GM21723 (cell line): ENCODE measurements around the gene TPD52L2.
A peak's percentile ranks its signal among the peaks of the same experiment; 100 is the strongest.
"Not testable (repeated sequence)": the region's sequence is repeated elsewhere in the genome, so short reads cannot be mapped to it uniquely, and the experiment has no call there.

Source experiments
- ATAC-seq: cut with Tn5 transposase; IDR thresholded peaks from one replicate; pipeline ENCODE4 v1.9.1; 2021; ENCODE audit warnings: mild to moderate bottlenecking, moderate library complexity; ENCODE audit not compliant: unreplicated experiment

The TPD52L2 gene

DNA sequence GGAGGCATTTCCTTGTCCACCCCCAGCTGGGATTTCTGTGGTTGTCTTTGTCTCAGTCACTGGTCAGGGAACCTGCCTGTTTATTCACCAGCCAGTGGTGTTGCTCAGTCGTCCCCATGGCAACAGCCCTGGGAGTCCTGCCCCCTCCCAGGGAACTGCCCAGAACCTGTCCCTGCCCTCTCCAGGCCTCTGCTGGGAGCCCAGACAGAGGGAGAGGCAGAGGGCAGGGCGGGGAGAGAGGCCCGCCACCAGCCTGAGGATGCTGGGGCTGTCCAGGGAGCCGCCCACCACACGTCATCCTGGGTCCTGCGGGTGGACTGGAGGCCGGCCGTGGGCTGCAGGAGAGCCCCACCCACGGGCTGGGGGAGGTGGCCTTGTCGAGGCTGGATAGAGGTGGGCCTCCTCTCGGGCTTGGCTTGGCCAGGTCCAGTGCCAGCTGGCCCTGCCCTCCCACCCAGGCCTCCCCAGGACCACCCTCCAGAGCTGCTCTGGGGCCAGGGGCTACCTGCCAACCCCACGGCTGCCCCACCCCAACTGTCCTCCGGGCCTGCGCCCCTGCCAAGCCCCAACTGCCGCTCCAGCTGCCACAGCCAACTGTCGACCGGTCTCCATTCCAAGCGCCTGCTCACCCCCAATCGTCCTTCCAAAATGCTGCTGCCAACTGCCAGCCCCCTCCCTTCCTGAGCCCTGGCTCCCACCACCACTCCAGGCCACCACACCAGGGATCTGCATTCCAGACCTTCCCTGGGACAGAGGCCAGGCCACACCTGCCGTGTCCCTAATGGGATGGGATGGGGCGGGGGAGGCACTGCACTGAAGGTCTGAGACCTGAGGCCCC, 29.8 kb upstream of the TPD52L2 start:
- no peak for ATAC-seq

DNA sequence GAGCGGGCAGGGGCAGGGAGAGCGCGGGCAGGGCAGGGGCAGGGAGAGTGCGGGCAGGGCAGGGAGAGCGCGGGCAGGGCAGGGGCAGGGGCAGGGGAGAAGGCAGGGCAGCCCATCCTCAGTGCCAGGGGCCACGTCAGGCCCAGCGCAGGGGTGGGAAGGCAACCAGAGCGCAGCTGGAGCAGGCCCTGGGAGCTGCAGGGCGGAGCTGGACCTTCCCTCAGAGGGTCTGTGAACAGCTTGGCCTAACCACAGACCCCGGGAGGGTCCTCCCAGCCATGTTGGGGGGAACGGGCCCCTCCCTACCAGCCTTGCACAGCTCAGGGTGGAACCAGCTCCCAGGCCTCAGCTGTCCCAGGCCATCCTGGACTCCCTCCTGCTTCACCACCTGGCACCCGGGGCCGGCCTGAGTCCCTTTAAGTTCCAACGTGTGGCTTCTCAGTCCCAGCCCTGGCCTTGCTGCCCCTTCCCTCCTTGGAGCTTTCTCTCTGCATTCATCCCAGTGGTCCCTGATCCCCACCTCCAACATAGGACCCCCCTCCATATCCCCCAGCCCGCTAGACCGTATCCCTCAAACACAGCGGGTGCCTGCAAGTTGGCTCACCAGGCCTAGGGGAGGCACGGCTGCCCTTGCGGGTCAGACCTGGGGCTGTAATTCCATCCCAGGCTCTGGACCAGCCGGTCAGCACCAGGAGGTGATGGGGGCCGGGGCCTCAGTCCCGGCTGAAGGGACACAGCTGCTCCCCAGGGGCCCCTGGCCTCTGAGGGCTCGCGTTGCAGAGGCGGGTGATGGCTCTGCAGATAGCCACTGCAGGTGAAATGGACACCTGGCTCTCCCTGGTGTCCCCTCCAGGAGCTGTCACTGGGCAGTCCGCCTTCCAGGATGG, 28.4 kb upstream of the TPD52L2 start:
- no peak for ATAC-seq

DNA sequence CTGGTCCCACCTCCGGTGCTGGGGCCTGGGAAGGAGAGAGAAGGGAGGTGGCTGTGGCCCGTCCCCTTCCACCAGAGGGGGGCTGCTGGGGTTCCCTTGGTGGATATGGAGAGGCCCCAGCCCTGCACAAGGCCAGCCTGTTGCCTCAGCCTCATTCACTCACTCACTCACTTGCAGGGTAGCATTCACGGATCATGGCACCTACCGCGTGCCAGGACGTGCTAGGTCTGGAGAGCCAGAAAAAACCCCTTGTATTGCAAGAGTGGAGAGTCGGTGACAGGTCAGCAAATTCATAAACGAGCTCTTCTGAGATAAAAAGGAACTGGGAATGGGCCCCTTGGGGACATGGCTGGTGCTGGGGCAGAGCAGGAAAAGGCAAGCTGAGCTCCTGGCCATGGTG, 27.6 kb upstream of the TPD52L2 start:
- no peak for ATAC-seq

DNA sequence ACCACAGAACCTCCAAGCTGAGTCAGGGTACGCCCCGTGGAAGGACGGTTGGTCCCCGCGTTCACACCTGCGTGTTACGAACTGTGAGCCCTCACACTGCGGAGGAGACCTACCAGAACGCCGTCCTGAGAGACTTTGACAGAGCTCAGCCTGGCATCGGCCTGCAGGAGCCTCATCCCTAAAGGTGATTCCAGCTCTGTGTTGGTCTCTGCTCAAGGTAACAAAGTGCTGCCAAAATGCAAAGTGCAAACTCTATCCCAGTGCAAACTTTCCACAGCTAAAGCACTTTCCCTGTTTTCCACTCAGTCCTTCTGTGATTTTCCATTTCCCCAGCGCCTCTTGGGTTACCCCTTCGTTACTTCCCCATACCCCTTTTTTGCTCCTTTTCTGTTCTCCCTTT, 25.4 kb upstream of the TPD52L2 start:
- no peak for ATAC-seq

DNA sequence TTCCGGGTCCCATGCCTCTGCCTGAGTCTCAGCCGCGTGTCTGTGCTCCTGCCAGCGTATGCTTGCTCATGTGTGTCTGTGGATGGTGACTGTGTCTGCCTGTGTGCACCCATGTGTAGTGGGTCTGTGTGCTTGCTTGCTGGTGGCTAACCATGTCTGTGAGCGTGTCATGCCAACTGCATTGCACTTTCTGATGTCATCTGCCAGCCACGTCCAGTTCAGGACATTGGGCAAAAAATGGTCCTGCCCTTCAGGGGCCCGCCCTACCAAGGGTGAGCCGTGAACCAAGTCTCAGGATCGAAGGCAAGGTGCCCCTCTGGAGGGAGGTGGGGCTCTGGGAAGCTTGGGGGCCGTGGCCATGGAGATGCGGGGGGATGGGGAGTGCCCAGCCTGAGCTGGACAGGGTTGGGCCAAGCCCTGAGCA, 24.7 kb upstream of the TPD52L2 start:
- ATAC-seq = no peak

DNA sequence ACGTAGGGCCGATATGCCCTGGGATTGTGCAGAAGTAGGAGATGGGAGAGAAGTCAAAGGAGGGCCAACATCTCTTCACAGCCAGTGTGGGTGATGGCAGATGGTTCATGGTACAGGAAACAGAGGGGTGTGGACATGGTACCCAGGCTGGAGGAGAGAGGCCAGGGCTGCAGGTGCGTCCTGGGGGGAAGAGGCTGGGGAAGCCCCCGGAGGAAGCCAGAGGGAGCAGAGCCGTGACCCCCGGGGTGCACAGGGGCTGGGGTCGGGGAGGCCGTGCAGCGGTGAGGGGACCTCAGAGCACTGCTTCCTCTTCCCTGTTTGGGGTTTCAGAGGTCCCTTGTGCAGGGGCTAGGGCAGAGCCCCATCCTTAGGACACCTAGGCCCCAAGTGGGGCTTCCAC, 22.8 kb upstream of the TPD52L2 start:
- no peak for ATAC-seq

DNA sequence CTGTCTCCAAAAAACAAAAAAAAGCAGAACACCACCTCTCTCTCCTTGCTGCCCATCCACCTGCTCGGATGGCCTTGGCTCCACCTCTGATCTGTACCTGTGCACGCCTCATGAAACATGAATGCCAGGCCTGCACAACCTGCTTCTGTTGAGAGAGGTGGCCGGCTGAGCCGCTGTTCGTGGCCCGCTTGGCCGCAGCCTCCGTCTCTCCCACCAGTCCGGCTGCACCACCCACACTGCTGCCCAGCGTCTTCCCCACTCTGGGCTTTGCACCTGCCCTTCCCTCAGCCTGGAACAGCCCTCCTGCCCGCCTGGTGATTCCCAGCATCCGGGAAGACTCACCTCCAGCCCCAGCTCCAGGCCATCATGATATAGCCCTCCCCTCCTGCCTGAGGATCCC, 21.8 kb upstream of the TPD52L2 start:
- no peak for ATAC-seq

DNA sequence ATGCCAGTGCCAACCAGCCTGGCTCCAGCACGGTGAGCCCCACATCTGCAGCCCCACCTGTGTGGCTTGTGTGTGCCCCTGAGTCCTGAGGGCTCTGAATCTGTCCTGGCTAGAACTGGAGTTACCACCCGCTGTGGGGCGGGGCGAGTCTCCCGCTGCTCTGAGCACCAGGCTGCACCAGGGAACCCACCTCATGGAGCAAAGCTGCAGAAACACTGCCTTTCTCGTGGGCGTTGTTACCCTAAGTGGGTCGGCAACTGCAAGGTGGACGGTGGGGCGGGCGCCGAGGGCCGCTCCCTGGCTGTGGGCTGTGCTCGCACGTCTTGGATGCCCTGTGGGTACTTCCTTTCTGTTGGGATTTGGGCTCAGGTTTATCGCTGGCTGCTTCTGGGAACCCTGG, 21.3 kb upstream of the TPD52L2 start:
- ATAC-seq = no peak

DNA sequence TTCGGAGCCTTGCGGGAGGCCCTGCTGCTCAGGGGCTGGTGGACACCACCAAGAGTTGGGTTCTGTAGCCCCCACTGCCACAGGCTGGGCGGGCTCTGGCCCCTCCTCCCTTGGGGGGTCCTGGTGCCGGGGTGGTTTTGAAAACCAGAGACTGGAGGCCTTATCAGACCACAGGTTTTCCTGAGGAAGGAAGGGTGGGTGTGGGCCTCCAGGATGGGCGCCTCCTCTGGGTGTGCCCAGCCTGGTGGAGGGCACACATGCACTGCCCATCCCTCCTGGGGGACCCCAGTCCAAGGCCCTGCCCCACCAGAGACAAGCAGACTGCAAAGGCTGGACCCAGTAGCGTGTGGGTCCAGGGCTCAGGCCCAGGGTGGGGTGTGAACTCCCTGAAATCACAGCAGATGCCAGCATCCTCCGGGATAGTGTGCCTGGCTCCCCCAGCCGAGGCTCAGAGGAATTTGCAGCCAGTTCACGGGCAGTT, 20.5 kb upstream of the TPD52L2 start:
- ATAC-seq = no peak

DNA sequence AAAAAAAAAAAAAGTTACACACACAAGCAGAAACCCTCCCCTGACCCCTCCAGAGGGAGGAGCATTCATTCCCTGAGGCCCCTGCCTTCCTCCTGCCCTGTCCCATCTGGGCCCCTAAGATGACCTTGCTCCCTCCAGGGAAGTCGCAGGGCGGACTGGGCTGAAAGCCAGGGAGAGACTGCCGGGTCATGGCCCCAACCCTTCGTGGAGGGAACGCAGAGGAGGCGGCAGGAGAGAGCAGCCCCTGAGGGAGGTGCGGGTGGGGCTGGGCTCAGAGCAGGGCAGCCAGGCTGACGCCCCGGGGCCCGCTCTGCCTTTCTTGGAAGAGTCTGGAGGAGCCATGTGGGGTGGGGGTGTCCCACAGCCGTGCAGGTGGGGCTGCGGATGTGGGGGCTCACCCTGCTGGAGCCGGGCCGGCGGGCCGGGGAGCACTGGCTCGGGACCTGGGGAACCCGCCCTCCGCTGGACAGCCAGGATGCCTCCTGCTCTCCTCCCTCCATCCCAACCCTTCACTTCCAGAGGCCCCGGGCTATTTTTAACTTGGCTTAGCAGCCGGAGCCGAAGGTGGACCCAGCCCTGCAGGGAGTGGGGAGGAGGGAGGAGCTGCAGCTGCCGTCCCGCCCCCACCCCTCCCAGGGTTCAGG, 18.8 kb upstream of the TPD52L2 start:
- ATAC-seq = no peak

DNA sequence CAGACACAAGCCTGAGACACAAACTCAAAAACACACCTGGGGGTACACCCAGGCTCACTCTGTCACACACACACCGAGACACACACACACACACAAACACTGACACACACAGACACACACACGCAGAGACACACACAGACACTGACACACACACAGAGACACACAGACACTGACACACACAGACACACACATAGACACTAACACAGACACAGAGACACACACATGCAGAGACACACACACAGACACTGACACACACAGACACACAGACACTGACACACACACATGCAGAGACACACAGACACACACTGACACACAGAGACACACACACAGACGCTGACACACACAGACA, 18.2 kb upstream of the TPD52L2 start:
- ATAC-seq = no peak

DNA sequence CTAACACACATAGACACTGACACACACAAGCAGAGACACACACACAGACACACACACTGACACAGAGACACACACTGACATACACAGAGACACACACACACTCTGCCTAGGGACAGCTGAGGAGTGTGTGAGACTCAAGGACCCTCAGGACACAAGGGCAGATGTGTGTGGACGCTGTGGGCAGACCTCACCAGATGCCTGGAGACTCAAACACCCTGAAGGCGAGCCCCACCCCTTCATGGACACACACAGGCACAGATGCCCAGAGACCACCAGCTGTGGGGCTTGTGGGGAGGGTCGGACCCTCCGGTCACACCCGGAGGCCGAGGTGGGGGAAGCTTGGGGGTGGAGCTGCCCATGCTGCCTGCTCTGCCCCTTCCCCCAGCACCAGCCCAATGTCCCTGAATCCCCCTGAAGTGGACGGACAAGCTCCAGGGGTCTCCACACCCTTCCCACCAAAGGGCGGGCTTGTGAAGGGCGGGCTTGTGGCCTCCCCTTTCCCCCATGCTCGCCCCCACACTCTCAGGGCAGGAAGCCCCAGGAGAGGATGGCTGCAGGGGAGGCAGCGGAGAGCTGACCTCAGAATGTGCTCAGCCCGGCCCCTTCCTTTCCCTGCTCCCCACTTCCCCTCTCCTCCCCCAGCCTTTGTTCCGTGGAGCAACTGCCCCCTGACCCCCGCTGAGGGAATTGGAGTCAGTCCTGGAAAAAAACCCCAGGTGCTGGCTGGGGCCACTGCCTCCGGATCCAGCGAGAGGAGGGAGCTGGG, 17.6 kb upstream of the TPD52L2 start:
- ATAC-seq = no peak

DNA sequence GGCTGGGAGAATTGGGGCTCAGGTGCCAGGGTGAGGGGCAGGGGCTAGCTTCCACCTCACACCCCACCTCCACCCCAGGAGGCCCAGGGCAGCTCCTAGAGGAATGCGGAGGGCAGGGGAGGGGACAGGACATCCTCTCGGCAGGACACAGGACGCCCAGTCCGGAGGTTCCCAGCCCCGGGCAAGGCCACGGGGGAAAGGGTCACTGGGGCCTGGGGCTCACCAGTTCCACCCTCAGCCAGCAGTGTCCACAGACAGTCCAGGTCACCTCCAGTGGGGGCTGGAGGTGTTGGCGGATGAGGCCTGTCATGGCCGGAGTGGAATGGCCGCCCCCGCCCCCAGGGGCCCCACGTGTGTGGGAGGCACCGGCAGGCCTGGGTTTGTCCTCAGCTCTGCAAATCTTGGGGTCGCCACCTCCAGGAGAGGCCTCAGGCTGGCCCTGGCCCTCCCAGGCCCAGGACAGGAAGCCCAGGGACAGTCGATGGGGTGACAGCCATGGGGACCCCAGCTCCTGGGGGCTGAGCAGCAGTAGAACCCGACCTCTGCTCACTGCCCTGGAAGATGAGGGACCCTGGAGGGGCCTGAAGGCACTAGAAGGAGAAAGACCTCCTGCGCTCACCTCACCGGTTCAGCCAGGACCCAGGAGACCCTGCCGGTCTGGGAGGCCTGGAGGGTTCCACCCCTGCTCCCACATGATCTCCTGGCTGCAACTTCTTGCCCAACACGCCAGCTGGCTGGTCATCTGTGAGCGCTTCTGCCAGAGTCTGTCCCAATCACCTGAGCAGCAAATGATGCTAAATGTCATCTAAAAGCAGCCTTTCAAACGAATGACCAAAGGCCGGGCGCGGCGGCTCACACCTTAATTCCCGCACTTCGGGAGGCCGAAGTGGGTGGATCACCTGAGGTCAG, 16.8 kb upstream of the TPD52L2 start:
- no peak for ATAC-seq

DNA sequence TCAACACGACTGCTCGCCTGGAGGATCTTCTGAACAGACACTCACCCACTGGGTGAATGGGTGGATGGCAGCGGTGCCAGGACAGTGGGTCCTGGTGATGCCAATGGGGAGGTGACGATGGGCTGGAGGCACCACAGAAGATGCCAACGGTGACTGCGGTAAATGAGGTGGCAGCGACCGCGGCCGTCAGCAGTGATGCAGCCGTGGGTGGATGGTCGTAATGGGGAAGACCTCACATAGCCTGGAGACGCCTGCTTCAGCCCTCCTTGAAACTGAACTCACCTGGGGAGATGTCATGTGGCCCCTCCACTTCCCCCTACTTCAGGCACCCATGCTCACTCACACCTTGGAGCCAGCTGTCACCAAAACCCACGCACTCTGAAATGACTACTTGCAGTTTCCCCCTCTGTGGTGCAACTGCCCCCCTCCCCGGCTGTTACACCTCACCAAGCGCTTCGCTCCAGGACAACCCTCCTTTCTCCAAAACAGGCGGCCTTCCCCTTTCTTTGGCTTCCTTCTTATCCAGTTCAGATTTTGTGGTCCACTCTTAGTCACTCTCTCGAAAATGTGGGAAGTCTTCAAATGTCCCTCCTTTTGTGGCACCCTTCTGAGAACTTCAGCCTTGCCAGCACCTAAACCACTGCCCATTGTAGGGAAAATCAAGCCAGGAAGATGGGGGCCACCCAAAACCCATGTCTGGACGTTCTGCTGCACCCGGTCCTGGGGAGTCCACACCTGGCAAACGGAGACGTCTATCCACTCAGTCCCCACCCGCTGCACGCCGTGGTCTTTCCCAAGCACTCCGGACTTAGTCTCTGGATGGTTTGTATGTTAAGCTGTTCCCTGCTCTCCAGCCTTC, 14.2 kb upstream of the TPD52L2 start:
- ATAC-seq = peak; percentile 74

DNA sequence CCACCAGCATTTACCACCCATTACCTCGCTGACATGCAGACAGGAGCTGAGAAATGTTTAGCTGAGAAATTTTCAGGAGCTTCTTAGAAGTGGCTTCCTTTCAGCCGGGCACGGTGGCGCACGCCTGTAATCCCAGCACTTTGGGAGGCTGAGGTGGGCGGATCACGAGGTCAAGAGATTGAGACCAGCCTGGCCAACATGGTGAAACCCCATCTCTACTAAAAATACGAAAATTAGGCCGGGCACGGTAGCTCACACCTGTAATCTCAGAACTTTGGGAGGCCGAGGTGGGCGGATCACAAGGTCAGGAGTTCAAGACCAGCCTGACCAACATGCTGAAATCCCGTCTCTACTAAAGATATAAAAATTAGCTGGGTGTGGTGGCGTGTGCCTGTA, 13.5 kb upstream of the TPD52L2 start:
- ATAC-seq = not testable (repeated sequence)

DNA sequence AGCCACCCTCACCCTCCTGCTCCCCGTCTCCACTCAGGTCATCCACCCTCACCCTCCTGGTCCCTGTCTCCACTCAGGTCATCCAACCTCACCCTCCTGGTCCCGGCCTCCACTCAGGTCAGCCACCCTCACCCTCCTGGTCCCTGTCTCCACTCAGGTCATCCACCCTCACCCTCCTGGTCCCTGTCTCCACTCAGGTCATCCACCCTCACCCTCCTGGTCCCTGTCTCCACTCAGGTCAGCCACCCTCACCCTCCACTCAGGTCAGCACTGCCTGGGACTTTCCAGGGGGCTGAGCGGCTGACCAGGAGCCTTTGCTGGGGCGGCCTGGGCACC, 11.4 kb upstream of the TPD52L2 start:
- ATAC-seq = not testable (repeated sequence)

DNA sequence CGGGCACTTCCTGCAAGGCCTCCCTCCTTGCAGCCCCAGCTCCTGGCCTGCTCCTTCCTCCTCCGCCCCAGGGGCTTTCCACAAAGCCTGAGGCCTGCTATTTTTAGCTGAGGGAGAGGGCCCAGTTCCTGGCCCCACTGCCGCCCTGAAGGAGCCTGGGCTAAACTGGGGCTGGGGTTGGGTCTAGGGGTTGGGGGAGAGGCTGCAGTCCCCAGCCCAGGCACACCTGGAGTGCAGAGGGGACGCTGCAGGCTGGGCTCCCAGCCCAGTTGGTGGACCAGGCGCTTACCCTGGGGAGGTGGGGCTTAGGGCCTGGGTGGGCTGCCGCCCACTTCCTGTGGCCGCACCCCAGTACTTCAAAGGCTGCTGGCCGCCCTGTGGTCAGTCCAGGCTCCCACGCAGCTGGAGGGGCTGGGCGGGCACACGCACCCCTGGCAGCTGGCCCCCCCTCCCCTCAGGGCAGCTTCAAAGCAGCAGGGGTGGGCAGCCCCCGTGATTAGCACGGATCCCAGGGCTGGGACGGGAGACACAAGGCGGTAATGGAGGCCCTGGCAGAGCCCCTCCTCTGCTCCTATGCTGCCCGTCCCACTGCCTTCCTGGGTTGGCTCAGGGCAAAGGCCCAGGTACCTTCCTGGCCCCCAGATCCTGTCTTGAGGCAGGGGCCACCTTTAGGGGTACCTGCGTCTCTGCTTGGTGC, 10.9 kb upstream of the TPD52L2 start:
- no peak for ATAC-seq

DNA sequence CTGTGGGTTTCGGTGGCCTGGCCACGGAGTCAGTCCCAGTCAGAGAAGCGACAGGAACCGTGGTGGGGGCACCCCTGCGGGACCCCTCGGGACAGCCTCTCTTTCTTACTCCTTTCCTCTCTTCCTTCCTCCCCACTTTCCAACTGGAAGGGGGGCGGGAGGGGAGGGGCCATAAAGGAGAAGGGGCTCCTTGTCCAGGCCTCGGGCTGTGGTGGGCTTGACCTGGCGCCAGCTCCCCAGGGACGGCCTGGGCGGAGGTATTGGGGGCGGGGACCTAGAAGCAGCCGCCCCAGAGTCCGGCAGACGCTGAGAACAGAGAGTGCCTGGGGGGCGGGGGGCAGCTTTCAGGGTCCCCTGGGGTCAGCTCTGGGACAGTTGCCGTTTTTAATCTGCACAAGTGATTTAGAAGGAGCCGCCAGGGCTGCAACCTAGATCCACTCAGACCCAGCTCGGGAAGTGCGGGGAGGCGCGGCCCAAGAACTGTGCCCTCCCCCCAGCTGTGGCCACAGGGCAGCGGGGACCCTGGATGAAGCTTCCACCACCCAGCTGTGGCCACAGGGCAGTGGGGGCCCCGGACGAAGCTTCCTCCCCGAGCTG, 10.2 kb upstream of the TPD52L2 start:
- ATAC-seq = no peak
